ENCODE results near the gene TLR3.

TLR3 gene

GRCh38 chr4:186069729-186070128 is 773 bp downstream of the TLR3 start:
- intact Hi-C loops (cut with micrococcal nuclease), result loop anchor here (2.0 to 10.0 kb wide), 4 partner anchors 67 to 865 kb away; partner anchors contain the start of genes CFAP97, CYP4V2 and SNX25
- H3K27me3 Mint-ChIP-seq, result peaks cover 10% of the 10 kb centered on the region
- H3K4me1 Mint-ChIP-seq (ENCODE audit: low read depth), result peaks cover 15% of the 10 kb centered on the region
- H3K36me3 Mint-ChIP-seq (ENCODE audit: low read depth), result no peaks in the 10 kb centered on the region
- no peak overlapping the region for H3K4me3 Mint-ChIP-seq
- H3K9me3 Mint-ChIP-seq, result no peaks in the 10 kb centered on the region
- peak overlapping the region; percentile 73 for H3K27ac Mint-ChIP-seq

DNA sequence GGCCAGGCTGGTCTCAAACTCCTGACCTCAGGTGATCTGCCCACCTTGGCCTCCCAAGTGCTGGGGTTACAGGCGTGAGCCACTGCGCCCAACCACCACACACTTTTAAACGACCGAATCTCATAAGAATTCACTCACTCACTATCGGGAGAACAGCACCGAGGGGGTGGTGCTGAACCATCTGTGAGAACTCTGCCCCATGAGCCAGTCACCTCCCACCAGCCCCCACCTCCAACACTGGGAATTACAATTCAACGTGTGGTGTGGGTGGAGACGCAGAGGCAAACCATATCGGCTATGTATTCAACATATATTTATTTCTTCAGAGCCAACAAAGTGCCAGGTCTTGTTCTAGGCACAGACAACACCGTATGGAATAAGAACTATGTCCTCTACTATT is 3.6 kb downstream of the TLR3 start:
- peaks cover 4% of the 10 kb centered on the region for H3K27me3 Mint-ChIP-seq
- no peaks in the 10 kb centered on the region for H3K36me3 Mint-ChIP-seq (ENCODE audit: low read depth)
- no peak overlapping the region for H3K4me3 Mint-ChIP-seq
- intact Hi-C loops (cut with micrococcal nuclease), result no loop called here
- peaks cover 15% of the 10 kb centered on the region for H3K4me1 Mint-ChIP-seq (ENCODE audit: low read depth)
- no peak overlapping the region for H3K27ac Mint-ChIP-seq
- H3K9me3 Mint-ChIP-seq, result no peaks in the 10 kb centered on the region

- Mint-ChIP-seq H3K36me3 (ENCODE audit: low read depth) (no peaks in the 10 kb centered on the region), H3K9me3 (no peaks in the 10 kb centered on the region), H3K27ac (no peak overlapping the region), H3K4me3 (no peak overlapping the region), H3K4me1 (ENCODE audit: low read depth) (peaks cover 12% of the 10 kb centered on the region), H3K27me3 (peaks cover 4% of the 10 kb centered on the region)
- intact Hi-C loops (cut with micrococcal nuclease), result no loop called here
These were observed 5.2 kb downstream of the TLR3 start for GRCh38 chr4:186074189-186074588.

DNA sequence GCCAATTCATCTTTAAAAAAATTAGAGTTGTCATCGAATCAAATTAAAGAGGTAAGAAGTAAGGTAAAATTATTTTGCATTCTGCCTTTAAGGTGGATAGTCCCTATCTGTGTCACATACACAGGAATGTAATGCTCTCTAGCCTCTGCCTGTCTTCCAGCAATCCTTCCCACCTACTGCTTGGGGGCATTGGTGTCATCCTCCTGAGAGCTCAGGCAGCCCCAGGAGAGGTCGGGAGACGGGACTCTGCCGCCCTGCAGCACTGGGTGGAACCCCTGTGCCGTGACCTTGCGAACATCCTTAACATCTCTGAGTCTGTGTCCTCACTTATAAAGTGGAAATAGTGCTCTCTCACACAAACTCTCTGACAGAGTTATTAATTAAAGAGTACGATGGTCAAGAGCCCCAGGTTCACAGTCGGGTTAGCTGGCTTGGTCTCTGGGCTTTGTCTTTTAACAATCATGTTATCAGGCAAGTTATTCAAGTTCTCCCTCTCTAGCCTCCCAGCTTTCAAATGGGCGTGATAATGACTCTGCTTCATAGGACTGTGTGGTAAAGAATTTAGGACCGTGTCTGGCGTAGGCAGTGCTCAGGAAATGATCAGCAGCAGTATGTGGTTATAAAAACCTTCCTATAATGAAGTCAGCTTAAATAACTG is 10.2 kb downstream of the TLR3 start:
- intact Hi-C loops (cut with micrococcal nuclease), result no loop called here
- Mint-ChIP-seq H3K27ac (no peak overlapping the region), H3K4me3 (no peak overlapping the region)

DNA sequence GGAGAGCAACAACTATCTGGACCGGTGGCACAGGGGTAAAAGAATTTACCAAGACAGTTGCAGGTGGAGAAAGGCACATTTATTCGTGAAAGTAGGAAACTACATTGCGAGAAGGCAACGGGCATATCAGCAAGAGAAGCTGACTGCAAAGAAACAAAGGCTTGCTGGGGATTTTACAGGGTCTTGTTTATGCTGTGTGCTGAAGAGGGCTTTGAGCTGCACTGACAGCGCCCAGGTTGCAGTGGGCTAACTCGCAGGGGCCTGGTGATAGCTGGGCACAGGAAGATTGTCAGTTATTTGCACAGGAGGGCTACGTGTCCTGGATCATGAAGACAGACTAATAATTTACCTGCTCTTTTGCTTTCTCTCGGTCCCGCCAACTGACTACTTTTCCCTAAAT is 10.7 kb downstream of the TLR3 start:
- intact Hi-C loops (cut with micrococcal nuclease), result no loop called here
- Mint-ChIP-seq H3K4me3 (no peak overlapping the region), H3K9me3 (no peaks in the 10 kb centered on the region), H3K27me3 (peaks cover 1% of the 10 kb centered on the region), H3K4me1 (ENCODE audit: low read depth) (no peaks in the 10 kb centered on the region), H3K36me3 (ENCODE audit: low read depth) (no peaks in the 10 kb centered on the region), H3K27ac (no peak overlapping the region)

More for the DNA sequence above, 10.2 kb downstream of the TLR3 start:
- Mint-ChIP-seq H3K9me3 (no peaks in the 10 kb centered on the region), H3K36me3 (ENCODE audit: low read depth) (no peaks in the 10 kb centered on the region), H3K27me3 (peaks cover 1% of the 10 kb centered on the region), H3K4me1 (ENCODE audit: low read depth) (peaks cover 3% of the 10 kb centered on the region)

- no peaks in the 10 kb centered on the region for H3K9me3 Mint-ChIP-seq
- no peaks in the 10 kb centered on the region for H3K36me3 Mint-ChIP-seq (ENCODE audit: low read depth)
- intact Hi-C loops (cut with micrococcal nuclease), result no loop called here
- H3K27ac Mint-ChIP-seq, result no peak overlapping the region
- H3K4me1 Mint-ChIP-seq (ENCODE audit: low read depth), result no peaks in the 10 kb centered on the region
- no peak overlapping the region for H3K4me3 Mint-ChIP-seq
- peaks cover 1% of the 10 kb centered on the region for H3K27me3 Mint-ChIP-seq
These were observed 12.3 kb downstream of the TLR3 start for GRCh38 chr4:186081202-186081807.

- Mint-ChIP-seq H3K27me3 (peaks cover 1% of the 10 kb centered on the region), H3K9me3 (no peaks in the 10 kb centered on the region)
These were observed 13.3 kb downstream of the TLR3 start for GRCh38 chr4:186082221-186082620.

GRCh38 chr4:186088523-186088922 is 19.6 kb downstream of the TLR3 start:
- Mint-ChIP-seq H3K27me3 (no peaks in the 10 kb centered on the region), H3K27ac (no peak overlapping the region), H3K36me3 (ENCODE audit: low read depth) (no peaks in the 10 kb centered on the region), H3K9me3 (no peaks in the 10 kb centered on the region), H3K4me1 (ENCODE audit: low read depth) (no peaks in the 10 kb centered on the region), H3K4me3 (no peak overlapping the region)
- intact Hi-C loops (cut with micrococcal nuclease), result no loop called here

More at GRCh38 chr4:186082221-186082620, 13.3 kb downstream of the TLR3 start:
- no peaks in the 10 kb centered on the region for H3K4me1 Mint-ChIP-seq (ENCODE audit: low read depth)
- no peak overlapping the region for H3K4me3 Mint-ChIP-seq
- intact Hi-C loops (cut with micrococcal nuclease), result no loop called here
- H3K27ac Mint-ChIP-seq, result no peak overlapping the region
- H3K36me3 Mint-ChIP-seq (ENCODE audit: low read depth), result no peaks in the 10 kb centered on the region

GRCh38 chr4:186092296-186092695 is 23.3 kb downstream of the TLR3 start:
- intact Hi-C loops (cut with micrococcal nuclease), result no loop called here
- Mint-ChIP-seq H3K27me3 (peaks cover 3% of the 10 kb centered on the region), H3K27ac (no peak overlapping the region), H3K9me3 (no peaks in the 10 kb centered on the region), H3K36me3 (ENCODE audit: low read depth) (no peaks in the 10 kb centered on the region), H3K4me1 (ENCODE audit: low read depth) (no peaks in the 10 kb centered on the region), H3K4me3 (no peak overlapping the region)

- Mint-ChIP-seq H3K27ac (no peak overlapping the region), H3K9me3 (no peaks in the 10 kb centered on the region), H3K4me3 (no peak overlapping the region), H3K36me3 (ENCODE audit: low read depth) (no peaks in the 10 kb centered on the region), H3K27me3 (peaks cover 3% of the 10 kb centered on the region), H3K4me1 (ENCODE audit: low read depth) (no peaks in the 10 kb centered on the region)
- intact Hi-C loops (cut with micrococcal nuclease), result no loop called here
These were observed 26.4 kb downstream of the TLR3 start for GRCh38 chr4:186095406-186095805.

DNA sequence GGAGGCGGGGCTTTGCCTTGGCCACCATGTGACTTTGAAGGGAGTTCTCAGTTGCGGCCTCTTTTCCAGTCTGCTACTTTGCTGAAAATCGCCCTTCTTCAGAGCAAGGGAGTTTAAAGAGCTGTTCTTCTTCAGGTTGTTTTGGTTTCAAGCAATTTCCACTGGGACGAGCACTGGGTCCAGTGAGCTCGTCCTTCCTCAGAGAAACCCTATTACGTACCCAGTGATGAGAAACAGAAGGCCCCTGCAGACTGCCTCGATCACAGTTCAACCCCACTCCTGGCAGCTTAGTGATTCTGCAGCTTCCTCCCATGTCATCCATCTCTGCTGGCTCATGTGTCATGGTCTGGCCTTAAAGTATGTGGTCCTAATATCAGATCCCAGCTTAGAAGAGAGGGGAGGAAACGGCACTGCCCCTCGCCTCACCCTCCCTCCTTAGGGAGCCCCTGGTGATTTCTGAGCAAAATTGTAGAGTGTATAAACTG is 27.8 kb downstream of the TLR3 start:
- H3K36me3 Mint-ChIP-seq (ENCODE audit: low read depth), result no peaks in the 10 kb centered on the region
- intact Hi-C loops (cut with micrococcal nuclease), result no loop called here
- no peak overlapping the region for H3K4me3 Mint-ChIP-seq
- H3K27ac Mint-ChIP-seq, result no peak overlapping the region
- peaks cover 6% of the 10 kb centered on the region for H3K27me3 Mint-ChIP-seq
- no peaks in the 10 kb centered on the region for H3K4me1 Mint-ChIP-seq (ENCODE audit: low read depth)
- no peaks in the 10 kb centered on the region for H3K9me3 Mint-ChIP-seq

DNA sequence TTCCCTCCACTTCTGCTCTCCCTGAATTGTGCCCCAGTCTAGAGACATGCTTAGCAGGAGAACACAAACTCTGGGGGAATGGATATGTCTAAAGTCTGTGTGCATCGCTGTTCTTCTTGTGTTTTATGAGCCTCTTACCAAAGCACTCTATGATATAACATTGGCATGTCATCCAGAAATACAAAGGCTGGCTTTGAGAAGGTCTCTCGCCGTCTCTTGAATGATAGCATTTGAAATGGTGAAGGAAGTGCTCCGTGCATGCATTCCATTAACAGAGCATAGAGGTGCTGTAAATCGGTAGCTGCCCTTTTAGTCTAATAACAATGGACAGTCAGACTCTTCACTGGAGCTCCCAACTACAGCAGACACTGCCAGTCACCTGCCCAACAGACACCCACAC is 28.4 kb downstream of the TLR3 start:
- Mint-ChIP-seq H3K4me1 (ENCODE audit: low read depth) (no peaks in the 10 kb centered on the region), H3K4me3 (no peak overlapping the region), H3K36me3 (ENCODE audit: low read depth) (no peaks in the 10 kb centered on the region), H3K27ac (no peak overlapping the region), H3K9me3 (no peaks in the 10 kb centered on the region), H3K27me3 (peaks cover 12% of the 10 kb centered on the region)
- intact Hi-C loops (cut with micrococcal nuclease), result no loop called here

- H3K27me3 Mint-ChIP-seq, result peaks cover 54% of the 10 kb centered on the region
- H3K9me3 Mint-ChIP-seq, result no peaks in the 10 kb centered on the region
- no peaks in the 10 kb centered on the region for H3K36me3 Mint-ChIP-seq (ENCODE audit: low read depth)
- intact Hi-C loops (cut with micrococcal nuclease), result no loop called here
- H3K4me3 Mint-ChIP-seq, result no peak overlapping the region
- H3K27ac Mint-ChIP-seq, result no peak overlapping the region
- H3K4me1 Mint-ChIP-seq (ENCODE audit: low read depth), result no peaks in the 10 kb centered on the region
These were observed 34.0 kb downstream of the TLR3 start for GRCh38 chr4:186102931-186103330.

DNA sequence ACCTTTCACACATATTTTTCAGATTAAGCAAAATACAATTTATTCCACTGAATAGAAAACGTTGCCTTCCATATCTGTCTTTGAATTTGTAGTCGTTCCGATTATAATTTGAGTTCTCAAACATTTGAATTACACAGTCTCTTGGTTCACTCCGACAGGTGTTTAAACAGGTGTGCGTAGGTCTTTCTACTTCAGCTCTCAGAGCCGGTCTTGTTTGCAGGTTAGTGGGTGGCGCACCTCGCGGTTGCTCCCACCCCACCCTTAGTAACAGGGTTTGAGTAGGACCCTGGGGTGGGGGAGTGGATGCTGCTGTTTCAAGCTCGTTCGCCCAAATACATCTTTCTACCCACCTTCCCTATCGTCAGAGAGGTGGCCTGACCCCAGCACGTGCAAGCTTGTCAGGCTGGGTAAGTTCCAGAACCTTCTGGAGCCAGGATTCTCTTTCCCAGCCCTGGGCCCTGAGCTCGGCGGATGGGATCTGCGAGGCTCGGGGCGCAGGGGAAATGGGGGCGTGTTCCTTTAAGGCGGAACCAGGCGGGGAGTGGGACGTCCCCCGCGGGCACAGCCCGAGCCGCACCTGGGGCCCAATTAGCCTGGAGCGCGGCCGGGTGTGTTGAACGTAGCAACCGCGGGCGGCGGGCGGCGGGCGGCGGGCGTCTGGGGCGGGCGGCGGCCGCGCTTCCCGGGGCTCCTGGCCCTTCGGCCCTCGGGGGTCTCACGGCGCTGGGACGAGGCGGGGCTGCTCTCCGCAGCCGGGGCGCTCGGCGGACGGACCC is 35.3 kb downstream of the TLR3 start, which contains the start of gene FAM149A:
TSS of gene FAM149A (plus strand) at position 591 of the 776 bp plus-strand sequence.
- Mint-ChIP-seq H3K27ac (no peak within 1 kb of the TSS), H3K9me3 (no peaks in the 10 kb centered on the region), H3K36me3 (ENCODE audit: low read depth) (no peaks in the 10 kb centered on the region), H3K27me3 (peaks cover 65% of the 10 kb centered on the region), H3K4me3 (no peak within 1 kb of the TSS), H3K4me1 (ENCODE audit: low read depth) (no peaks in the 10 kb centered on the region)
- intact Hi-C loops (cut with micrococcal nuclease), result no loop called here

Measured in dendritic cell treated with granulocyte-macrophage colony-stimulating factor and Interleukin-4, amounts not matched to agents 40 ng/mL and 50 ng/mL, for 4 days (primary cell).